Heart left ventricle (tissue), 16 donors: ENCODE data around the gene CEP112. TPM values are rescaled to one million over a fixed set of nuclear protein-coding genes. Genes with fewer than 3 reads are reported as not detected.

ENCODE experiments used
- ATAC-seq, 4 donors: fragments of 200-7000 bp; cut with Tn5 transposase; one replicate each; pipeline ENCODE4 v1.9.1; 2020 to 2022; ENCODE audit warnings: moderate library complexity in 4 of 4, mild to moderate bottlenecking in 3 of 4, moderate number of reproducible peaks in 1 of 4
- DNase-seq, 5 donors: peaks; one replicate each; pipeline ENCODE4 v3.0.0-alpha.2; 2020
- H3K27ac ChIP-seq, 12 donors: fragments of 200-600 bp; sonication (generic) in 4 of 12; one replicate each; pipeline versions ENCODE4 v1.5.0 to v1.8.0; 2016 to 2022; ENCODE audit warnings: mild to moderate bottlenecking in 2 of 12
- H3K27me3 ChIP-seq, 9 donors: fragments of 200-600 bp; sonication (generic) in 2 of 9; one replicate each; pipeline versions ENCODE4 v1.5.1 to v1.8.0; 2016 to 2022; ENCODE audit warnings: mild to moderate bottlenecking in 3 of 9
- H3K36me3 ChIP-seq, 9 donors: fragments of 200-600 bp; sonication (generic) in 2 of 9; one replicate each; pipeline versions ENCODE4 v1.5.0 to v1.8.0; 2018 to 2022; ENCODE audit warnings: mild to moderate bottlenecking in 2 of 9
- H3K4me1 ChIP-seq, 12 donors: fragments of 200-600 bp; sonication (generic) in 4 of 12; one replicate each; pipeline versions ENCODE4 v1.5.0 to v1.8.0; 2016 to 2022; ENCODE audit warnings: mild to moderate bottlenecking in 3 of 12
- H3K4me3 ChIP-seq, 12 donors: fragments of 200-600 bp; sonication (generic) in 4 of 12; one replicate each; pipeline versions ENCODE4 v1.5.0 to v1.8.0; 2017 to 2022; ENCODE audit warnings: mild to moderate bottlenecking in 9 of 12, moderate library complexity in 4 of 12
- H3K9me3 ChIP-seq, 12 donors: fragments of 200-600 bp; sonication (generic) in 4 of 12; one replicate each; pipeline versions ENCODE4 v1.5.0 to v1.8.0; 2016 to 2022; ENCODE audit warnings: mild to moderate bottlenecking in 1 of 12
- POLR2A ChIP-seq, 2 donors: fragments of 450-650 bp; IDR thresholded peaks; one replicate each; pipeline ENCODE4 v1.6.1; 2017; ENCODE audit warnings: antibody characterized with exemption in 2 of 2, mild to moderate bottlenecking in 2 of 2, moderate library complexity in 2 of 2
- WGBS, 4 donors: extraction: QIAGEN DNeasy Blood & Tissue Kit in 2 of 4; methylation state at CpG; one replicate each; pipeline versions ENCODE4 v1.1.5 to v1.1.7; 2013 to 2018; 5-methylcytosine and 5-hydroxymethylcytosine counted together
- intact Hi-C, 10 donors: fragments of 100-400 bp; cut with DNase I; formaldehyde crosslinking; loops; one replicate each; pipeline versions ENCODE4 v1.11.1 to v1.14.2; 2022
- polyA plus RNA-seq, 2 donors: library from polyadenylated mRNA; stranded (reverse); fragments of 200-250 nt; gene quantifications; one replicate each; pipeline ENCODE4 v1.2.3, GENCODE V29; 2013
- total RNA-seq, 9 donors: library from RNA; depleted of rRNA in 2 of 9; stranded (reverse); fragments of >200 nt in 2 of 9; fragmentation: NEBNext Ultra II Directional in 3 of 9; extraction: Animal tissue kit (Norgen Biotek cat#: 25700) in 3 of 9; gene quantifications; one replicate each; pipeline versions ENCODE4 v1.1.0 to v1.2.4, GENCODE V29; 2016 to 2023
- TF ChIP-seq, protein P1 (sequence below), 12 donors: fragments of 200-600 bp; sonication (generic) in 4 of 12; IDR thresholded peaks; one replicate each; pipeline versions ENCODE4 v1.5.0 to v1.8.0; 2018 to 2022; ENCODE audit warnings: antibody characterized with exemption in 12 of 12, mild to moderate bottlenecking in 5 of 12
- donor health status: ischemic (EF 13 %, LVEDD 7.1; RV severe dilation, severe dysfunction).
- donor health status: healthy with polysubstance abuse.
- donor health status: DM: no; HTN: yes; CAD: no.
- donor health status: DM: no; HTN: no; CAD: no.
- donor health status: ischemic (EF 25% LVEDD 6.9; RV normal size, moderate dysfunction).
- donor health status: ischemic (EF 25% LVEDD 5.7; RV mildly dilated, moderate dysfunction).
- donor health status: healthy.
- donor health status: DM: yes; HTN: yes; CAD: no.
- donor health status: ischemic (EF 35%, LVEDD 5.7; RV mildly dilated, moderate dysfunction).
- donor health status: nonischemic (EF 11% LVEDD 7.7; RV severe dilation, severe dysfunction).
- donor health status: DM: yes; HTN: yes; CAD: no.
- donor health status: PGD.
- donor health status: ischemic (EF 29% LVEDD 5.4; RV normal size, mild dysfunction).
- donor health status: nonischemic (EF 23%, LVEDD 6.1; RV moderate dilation, normal function).

The CEP112 gene
- total and polyA plus RNA-seq, 11 donors = 5.5 to 28.3 (median 14.3) TPM

GRCh38 chr17:65865715-65866425, 326.1 kb downstream of the CEP112 start:
- DNase-seq (no peak), ATAC-seq (no peak)
- Histone ChIP-seq H3K9me3 (no peaks in the 10 kb centered on the region), H3K27me3 (no peaks in the 10 kb centered on the region), H3K36me3 (no peaks in the 10 kb centered on the region), H3K27ac (no peak overlapping the region), H3K4me1 (no peaks in the 10 kb centered on the region), H3K4me3 (no peak overlapping the region)
- TF ChIP-seq, protein P1, sequence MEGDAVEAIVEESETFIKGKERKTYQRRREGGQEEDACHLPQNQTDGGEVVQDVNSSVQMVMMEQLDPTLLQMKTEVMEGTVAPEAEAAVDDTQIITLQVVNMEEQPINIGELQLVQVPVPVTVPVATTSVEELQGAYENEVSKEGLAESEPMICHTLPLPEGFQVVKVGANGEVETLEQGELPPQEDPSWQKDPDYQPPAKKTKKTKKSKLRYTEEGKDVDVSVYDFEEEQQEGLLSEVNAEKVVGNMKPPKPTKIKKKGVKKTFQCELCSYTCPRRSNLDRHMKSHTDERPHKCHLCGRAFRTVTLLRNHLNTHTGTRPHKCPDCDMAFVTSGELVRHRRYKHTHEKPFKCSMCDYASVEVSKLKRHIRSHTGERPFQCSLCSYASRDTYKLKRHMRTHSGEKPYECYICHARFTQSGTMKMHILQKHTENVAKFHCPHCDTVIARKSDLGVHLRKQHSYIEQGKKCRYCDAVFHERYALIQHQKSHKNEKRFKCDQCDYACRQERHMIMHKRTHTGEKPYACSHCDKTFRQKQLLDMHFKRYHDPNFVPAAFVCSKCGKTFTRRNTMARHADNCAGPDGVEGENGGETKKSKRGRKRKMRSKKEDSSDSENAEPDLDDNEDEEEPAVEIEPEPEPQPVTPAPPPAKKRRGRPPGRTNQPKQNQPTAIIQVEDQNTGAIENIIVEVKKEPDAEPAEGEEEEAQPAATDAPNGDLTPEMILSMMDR (IDR thresholded peaks at IDR 0.05) = no peak
- no peak for TF ChIP-seq POLR2A (IDR thresholded peaks at IDR 0.05)
- intact Hi-C loops = no loop called here
- WGBS, 4 donors = 88 to 94% (median 90%) methylated on average over 20 to 24 of the region's 24 CpGs

DNA sequence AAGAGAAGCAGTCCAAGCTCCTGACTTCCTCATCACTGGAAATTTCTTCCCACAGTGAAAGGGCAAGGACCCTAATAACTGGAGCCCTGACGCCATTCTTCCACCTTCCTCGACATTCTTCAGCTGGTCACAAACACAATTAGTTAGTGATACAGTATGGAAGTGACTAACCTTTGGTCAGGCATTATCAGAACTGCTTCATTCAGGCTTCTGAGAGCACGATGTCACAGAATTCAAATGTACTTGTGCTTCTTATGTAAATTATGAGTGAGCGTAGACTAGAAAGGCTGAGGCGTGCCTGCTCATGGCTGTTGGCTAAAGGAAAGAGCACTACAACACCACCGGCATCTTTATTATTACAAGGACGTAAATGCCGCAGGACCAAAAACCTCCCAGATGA, 327.5 kb downstream of the CEP112 start:
- DNase-seq (no peak), ATAC-seq (no peak)
- H3K27ac ChIP-seq = no peak overlapping the region
- 92 to 97% (median 93%) methylated on average over 8 of the region's 8 CpGs for WGBS, 4 donors
- no peaks in the 10 kb centered on the region for H3K4me1 ChIP-seq
- intact Hi-C loops = no loop called here
- no peaks in the 10 kb centered on the region for H3K27me3 ChIP-seq
- H3K36me3 ChIP-seq = no peaks in the 10 kb centered on the region
- H3K4me3 ChIP-seq = no peak overlapping the region
- no peaks in the 10 kb centered on the region for H3K9me3 ChIP-seq
- no peak for TF ChIP-seq POLR2A (IDR thresholded peaks at IDR 0.05)
- TF ChIP-seq, protein P1 (IDR thresholded peaks at IDR 0.05) = no peak

DNA sequence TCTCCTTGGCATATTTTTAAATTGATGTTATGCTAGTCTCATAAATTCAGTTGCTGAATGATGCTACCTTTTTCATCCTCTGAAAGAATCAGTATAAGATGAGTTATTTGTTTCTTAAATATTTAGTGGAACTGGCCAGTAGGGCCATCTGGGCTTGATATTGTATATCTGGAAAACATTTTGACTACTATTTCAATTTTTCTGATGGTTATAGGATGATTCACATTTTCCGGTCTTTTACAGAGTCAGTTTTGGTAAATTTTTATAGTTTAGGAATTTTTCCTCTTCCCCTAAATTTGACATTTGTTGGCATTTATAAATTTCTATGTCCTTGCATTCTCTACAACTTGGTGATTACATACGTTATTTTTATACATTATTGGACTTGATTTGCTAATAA, 334.2 kb downstream of the CEP112 start:
- Histone ChIP-seq H3K9me3 (no peaks in the 10 kb centered on the region), H3K27ac (no peak overlapping the region), H3K4me1 (no peaks in the 10 kb centered on the region), H3K27me3 (no peaks in the 10 kb centered on the region), H3K36me3 (no peaks in the 10 kb centered on the region), H3K4me3 (no peak overlapping the region)
- no peak for TF ChIP-seq POLR2A (IDR thresholded peaks at IDR 0.05)
- TF ChIP-seq, protein P1 (IDR thresholded peaks at IDR 0.05) = no peak
- 94 to 99% (median 97%) methylated on average over 2 of the region's 2 CpGs for whole genome bisulfite sequencing, 4 donors
- DNase-seq (no peak), ATAC-seq (no peak)
- intact Hi-C loops = loop anchor here in 1 of 10 donors (10.0 kb wide), 1 partner anchor 57 kb away; no protein-coding TSS in a partner anchor

DNA sequence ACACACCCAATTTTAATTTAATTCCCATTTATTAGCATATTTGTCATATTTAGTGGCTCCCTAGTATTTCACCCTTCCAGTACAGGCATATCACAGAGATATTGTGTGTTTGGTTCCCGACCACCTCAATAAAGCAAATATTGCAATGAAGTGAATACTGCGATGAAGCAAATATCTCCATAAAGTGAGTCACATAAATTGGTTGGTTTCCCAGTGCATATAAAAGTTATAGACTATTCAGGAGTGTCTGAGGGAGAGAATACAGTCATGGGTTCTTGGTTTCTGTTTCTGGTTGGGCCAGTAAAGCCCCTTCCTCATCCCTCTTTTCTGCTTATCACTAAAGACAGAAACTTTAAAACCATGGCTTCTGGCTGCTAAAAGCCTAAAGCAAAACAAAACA, 335.1 kb downstream of the CEP112 start:
- DNase-seq (no peak), ATAC-seq (no peak)
- 97 to 100% (median 98%) methylated on average over 2 of the region's 2 CpGs for WGBS, 4 donors
- H3K9me3 ChIP-seq = no peaks in the 10 kb centered on the region
- H3K27me3 ChIP-seq = no peaks in the 10 kb centered on the region
- intact Hi-C loops = loop anchor here in 1 of 10 donors (10.0 kb wide), 1 partner anchor 58 kb away; no protein-coding TSS in a partner anchor
- H3K4me3 ChIP-seq = no peak overlapping the region
- H3K36me3 ChIP-seq = no peaks in the 10 kb centered on the region
- no peak overlapping the region for H3K27ac ChIP-seq
- H3K4me1 ChIP-seq = no peaks in the 10 kb centered on the region
- TF ChIP-seq POLR2A (IDR thresholded peaks at IDR 0.05) = no peak
- TF ChIP-seq, protein P1 (IDR thresholded peaks at IDR 0.05) = no peak
